HL-60 (cell line): Measurements from ENCODE around the gene WDR7.

Source experiments
- POLR2AphosphoS5 ChIP-seq: IDR thresholded peaks from 2 replicates; pipeline ENCODE4 v1.6.1; 2012; ENCODE audit warnings: low read depth
- REST ChIP-seq: IDR thresholded peaks from 2 replicates; pipeline ENCODE4 v1.6.1; 2012; ENCODE audit warnings: low read depth; ENCODE audit not compliant: insufficient replicate concordance
- TF ChIP-seq, protein P1 (sequence below): IDR thresholded peaks from one replicate; pipeline ENCODE4 v1.5.1; 2011; ENCODE audit warnings: low read length, control low read depth, inconsistent platforms; ENCODE audit not compliant: insufficient read depth

DNA sequence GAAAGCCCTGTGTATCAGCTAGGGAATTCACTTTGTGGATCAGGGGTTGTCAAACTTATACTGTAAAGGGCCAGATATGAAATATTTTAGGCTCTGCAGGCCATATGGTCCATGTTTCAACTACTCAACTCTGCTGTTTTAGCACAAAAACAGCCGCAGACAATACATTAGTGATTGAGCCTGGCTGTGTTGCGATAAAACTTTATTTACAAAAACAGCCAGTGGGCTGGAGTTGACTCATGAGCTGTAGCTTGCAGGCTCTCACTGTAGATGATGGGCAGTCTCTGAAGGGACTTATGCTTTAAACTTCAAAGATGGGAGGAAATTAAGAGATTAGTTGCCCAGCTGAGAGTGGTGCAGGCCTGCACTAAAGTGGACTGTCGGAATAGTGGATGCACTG lies 33.1 kb downstream of the WDR7 start:
- TF ChIP-seq, protein P1, sequence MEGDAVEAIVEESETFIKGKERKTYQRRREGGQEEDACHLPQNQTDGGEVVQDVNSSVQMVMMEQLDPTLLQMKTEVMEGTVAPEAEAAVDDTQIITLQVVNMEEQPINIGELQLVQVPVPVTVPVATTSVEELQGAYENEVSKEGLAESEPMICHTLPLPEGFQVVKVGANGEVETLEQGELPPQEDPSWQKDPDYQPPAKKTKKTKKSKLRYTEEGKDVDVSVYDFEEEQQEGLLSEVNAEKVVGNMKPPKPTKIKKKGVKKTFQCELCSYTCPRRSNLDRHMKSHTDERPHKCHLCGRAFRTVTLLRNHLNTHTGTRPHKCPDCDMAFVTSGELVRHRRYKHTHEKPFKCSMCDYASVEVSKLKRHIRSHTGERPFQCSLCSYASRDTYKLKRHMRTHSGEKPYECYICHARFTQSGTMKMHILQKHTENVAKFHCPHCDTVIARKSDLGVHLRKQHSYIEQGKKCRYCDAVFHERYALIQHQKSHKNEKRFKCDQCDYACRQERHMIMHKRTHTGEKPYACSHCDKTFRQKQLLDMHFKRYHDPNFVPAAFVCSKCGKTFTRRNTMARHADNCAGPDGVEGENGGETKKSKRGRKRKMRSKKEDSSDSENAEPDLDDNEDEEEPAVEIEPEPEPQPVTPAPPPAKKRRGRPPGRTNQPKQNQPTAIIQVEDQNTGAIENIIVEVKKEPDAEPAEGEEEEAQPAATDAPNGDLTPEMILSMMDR, result no peak
- TF ChIP-seq REST, result no peak
- no peak for TF ChIP-seq POLR2AphosphoS5
